GM18867 (cell line): ENCODE data around the gene ITPRIP.

ENCODE experiments used
- ATAC-seq: cut with Tn5 transposase; IDR thresholded peaks from one replicate; pipeline ENCODE4 v1.9.1; 2021; ENCODE audit warnings: mild to moderate bottlenecking, moderate library complexity; ENCODE audit not compliant: unreplicated experiment

Gene ITPRIP

DNA sequence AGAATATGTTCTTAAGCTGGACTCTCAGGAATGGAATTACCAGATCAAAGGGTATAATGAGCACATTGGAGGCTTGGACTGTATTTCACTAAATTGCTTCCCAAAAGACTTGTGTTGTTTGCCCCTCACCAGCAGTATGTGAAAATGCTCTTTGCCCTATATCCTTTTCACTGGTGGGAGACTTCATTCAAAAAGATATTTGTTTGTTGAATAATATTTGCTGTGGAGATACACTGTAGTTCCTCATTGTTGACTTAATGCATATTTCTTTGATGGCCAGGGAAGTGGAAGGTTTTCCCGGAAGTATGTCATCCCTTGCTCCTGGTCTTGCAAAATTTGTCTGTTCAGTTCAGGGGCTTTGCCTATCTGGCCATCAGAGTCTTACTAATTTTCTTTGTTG, 49.9 kb downstream of the ITPRIP start:
- ATAC-seq, result no peak

DNA sequence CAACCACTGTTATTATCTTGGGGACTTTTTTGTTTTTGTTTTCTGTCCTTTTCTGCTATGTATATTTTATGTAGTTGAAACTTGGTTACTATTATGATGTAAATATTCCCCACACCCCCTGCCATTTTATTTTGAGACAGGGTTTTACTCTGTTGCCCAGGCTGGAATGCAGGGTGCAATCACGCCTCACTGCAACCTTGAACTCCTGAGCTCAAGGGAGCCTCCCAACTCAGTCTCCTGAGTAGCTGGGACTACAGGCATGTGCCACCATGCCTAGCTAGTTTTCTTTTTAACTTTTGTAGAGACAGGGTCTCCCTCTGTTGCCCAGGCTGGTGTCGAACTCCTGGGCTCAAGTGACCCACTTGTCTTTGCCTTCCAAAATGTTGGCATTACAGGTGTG, 51.3 kb downstream of the ITPRIP start:
- no peak for ATAC-seq

DNA sequence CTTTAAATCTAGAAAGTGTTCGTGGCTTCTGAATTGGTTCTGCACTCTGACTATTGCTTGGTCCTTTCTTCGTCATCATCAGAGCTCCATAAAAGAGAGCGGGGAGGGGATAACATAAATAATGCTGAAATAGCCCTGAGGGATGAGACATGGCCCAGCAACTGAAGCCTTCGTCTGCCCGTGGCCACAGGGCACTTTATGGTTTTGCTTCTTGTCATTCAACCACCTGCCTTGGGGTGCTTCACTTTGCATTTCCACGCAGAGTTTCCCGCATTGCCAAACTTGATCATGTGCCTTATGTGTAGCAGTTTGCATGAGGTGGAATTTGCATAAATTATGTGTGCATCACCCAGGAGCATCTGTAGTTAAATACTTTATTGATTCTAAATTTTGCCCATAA, 53.4 kb downstream of the ITPRIP start:
- ATAC-seq, result no peak

DNA sequence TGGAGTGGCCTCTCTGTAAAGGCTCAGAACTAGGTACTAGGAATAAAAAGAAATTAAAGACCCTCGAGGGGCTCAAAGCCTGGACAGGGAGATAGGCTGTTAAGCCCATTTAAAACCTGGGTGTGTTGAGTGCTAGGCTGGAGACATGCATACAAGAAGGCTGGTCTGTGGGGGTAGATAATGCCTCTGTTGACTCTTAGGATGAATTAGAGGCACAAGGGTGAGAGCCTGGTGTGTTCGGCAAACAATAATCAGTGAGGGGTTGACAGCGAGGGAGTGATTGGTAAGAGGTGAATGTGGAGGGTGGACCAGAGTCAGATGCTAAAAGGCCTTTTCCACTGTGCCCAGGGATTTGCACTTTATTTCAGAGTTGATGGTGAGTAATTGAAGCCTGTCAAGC, 56.6 kb downstream of the ITPRIP start:
- no peak for ATAC-seq

DNA sequence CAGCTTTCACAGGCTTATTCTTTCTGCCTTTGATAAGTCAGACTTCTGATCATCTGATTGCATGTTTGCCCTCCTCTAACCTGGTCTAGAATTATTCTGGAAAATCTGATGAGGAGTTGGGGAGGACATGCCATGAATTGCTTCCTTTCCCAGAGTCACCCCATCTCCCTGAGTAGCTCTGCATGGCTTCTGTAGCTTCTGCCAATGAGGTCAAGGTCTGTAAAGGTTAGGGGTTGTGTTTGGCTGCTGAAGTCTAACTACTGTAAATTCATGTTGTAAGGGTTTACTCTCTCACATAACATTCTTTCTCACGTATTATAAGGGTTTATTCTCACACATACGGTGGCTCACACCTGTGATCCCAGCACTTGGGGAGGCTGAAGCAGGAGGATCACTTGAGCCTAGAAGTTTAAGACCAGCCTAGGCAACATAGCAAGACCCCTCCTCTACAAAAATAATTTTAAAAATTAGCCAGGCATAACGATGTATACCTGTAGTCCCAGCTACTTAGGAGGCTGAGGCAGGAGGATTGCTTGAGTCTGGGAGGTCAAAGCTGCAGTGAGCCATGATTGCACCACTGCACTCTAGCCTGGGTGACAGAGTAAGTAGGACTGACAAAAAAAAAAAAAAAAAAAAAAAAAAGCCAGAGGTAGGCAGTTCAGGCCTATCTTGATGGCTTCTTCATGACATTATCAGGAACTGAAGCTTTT, 58.6 kb downstream of the ITPRIP start:
- ATAC-seq, result no peak

DNA sequence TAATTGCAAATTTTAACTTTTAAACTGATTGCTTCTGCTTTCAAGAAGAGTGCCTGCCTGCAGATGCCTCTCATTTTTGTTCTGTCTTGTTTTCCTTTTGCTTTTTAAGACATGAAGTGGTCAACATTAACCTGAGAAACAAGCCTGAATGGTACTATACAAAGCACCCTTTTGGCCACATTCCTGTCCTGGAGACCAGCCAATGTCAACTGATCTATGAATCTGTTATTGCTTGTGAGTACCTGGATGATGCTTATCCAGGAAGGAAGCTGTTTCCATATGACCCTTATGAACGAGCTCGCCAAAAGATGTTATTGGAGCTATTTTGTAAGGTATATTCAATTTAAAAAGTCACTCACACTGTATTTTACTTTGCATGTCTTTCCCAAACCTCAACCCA, 60.5 kb downstream of the ITPRIP start:
- ATAC-seq, result no peak

DNA sequence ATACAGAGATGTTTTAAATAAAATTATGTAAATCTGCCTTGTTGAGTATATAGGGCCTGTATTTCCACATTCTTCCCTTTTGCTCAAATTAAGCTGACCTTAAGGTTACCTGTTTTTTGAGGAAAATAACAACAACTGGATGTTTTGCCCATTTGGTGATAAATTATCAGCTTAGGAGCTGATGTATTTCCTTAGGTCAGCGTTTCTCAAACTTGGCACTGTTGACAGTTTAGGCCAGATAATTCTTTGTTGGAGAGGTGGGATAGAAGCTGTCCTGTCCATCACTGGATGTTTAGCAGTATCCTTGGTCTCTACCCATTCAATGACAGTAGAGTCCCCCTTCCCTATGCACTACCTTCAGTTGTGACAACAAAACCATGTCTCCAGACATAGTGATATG, 62.1 kb downstream of the ITPRIP start:
- no peak for ATAC-seq

DNA sequence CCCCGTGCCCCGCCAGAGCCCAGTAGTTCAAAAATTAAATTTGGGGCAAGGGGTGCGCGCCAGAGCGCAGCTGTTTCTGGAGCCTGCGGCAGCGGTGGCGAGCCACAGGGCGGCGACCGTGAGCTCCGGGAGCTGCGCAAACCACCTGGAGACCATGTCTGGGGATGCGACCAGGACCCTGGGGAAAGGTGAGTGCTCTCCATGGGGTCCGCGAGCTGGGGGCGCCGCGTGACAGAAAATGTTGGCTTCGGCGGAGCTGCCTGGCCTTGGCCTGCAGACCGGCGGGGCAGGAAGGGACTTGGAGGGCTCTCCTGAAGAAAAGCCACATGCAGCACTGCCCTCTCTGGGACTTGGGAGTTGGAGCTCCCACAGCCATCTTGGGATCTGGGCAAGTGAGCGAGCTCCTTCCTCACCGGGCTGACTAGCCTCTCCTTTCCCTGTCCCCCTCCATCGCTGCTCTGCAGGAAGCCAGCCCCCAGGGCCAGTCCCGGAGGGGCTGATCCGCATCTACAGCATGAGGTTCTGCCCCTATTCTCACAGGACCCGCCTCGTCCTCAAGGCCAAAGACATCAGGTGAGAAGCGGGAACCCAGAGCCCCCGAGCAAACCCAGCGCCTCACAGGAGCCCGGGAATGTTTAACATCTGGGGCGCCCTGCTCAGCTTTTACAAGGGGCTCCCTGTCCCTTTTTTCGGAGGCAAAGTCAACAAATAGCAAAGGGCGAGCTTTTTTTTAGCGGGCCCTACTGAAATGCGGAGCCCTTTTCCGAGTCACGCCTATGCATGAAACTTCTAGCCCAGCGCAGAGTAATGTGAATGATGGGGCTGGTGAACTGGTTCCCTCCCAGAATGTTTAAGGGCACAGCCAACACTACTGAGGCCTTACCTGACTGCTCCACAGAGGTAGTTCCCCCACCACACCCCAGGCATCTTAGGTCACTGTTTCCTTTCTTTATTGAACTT, 63.2 kb downstream of the ITPRIP start:
- no peak for ATAC-seq

DNA sequence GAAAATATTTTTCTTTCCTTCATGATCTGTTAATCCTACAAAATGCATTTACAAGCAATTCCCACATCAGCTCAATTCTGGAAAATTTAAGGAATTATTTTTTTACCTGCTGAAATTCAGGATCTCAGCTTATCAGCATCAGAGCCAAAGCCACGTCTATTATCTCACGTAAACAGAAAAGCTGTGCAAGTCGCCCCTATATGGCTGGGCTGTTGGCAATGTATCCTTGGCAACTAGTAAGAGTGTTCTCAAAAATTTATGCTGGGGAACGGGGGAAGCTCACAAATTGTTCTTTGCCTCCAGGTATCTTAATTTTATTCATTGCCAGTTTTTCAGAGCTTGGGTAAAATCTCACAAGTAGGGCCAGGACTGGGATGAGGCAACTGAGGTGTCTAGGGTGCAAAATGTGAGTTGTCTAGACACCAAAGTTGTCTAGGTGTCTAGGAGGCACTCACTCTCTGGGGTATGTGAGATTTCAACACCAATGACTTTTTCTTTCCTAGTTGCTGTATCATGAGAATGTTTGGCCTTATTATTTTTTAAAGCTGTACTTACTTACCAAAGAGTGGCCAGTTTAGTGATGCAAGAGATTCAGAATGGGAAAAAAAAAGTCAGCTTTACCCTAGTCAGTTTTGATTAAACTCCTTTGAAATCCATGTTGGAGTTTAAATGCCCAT, 64.2 kb downstream of the ITPRIP start:
- no peak for ATAC-seq

DNA sequence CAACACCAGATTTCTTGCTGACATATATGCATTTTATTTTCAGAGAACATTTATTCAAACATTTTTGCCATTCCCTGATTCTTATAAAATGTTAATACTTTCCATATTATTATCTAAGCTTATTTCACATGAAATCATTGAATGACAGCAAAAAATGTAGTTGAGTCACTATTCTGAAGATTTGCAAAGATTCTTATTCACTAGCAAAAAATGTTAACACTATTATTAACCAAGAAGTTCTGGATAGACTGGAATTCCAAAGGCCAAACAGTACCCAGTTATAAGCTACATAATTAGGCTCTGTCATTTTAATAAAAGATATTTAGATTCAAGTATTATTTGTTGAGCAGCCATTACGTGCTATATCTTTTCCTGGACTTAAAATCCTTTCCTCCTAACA, 65.0 kb downstream of the ITPRIP start:
- ATAC-seq, result no peak

DNA sequence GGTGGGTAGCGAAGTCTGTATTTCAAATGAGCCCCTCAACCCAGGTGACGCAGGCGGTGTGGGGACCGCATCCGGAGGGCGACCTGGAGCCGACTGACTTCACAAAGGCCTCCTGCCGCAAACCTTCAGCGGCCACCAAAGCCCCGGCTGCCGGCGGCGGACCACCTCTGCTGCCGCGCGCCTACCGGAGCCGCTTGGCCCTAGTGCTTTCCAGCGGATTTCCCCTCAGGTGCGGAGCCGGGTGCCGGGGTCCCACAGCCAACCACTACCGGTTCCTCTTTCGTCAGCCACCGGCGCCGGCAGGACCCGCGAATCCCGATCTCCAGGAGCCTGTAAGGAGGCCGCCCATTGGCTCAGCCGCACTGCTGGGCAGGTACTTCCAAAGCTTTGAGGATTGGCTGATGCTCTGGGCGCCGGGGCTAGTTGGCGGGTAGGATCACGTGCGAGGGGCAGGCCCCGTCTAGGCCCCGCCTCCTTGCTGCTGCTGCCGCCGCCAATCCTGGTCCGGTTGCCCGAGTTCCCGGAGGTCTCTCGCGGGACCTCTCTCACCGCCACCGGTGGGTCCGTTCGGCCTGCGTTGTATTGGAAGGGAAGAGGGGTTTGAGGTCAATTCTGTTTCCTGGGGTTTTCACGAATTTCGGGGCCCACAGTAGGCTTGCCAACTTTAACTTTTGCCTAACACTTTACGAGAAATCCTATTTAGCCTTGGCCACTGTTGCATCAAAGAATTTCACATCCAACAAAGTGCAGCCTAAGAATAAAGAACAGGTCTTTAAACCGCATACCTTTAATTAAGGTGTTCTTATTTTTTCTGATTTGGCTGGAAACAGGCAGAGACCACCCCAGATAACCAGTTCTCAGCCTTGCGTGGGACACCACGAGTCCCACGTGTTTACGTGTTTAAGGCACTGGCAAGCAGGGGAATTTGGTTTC, 69.3 kb downstream of the ITPRIP start, which contains the start of gene GSTO2:
GSTO2 (plus strand) TSS at position 472 of the 933 bp plus-strand sequence. CDS start 5,732 bp downstream, outside the sequence.
- peak; percentile 97 for ATAC-seq

DNA sequence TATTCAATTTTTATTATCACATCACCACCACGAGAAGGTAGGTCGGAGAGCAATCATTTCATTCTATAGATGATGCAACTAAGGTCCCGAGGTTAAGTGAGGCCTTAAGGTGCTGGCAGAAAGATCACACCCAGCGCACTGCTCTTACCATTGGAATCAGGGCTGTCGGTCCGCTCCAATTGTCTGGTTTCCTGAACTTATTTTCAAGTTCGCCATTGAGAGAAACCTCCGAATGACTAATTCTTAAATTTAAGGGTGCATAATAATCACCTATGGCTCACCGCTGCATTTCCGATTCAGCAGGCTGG, 69.9 kb downstream of the ITPRIP start:
- ATAC-seq, result no peak

DNA sequence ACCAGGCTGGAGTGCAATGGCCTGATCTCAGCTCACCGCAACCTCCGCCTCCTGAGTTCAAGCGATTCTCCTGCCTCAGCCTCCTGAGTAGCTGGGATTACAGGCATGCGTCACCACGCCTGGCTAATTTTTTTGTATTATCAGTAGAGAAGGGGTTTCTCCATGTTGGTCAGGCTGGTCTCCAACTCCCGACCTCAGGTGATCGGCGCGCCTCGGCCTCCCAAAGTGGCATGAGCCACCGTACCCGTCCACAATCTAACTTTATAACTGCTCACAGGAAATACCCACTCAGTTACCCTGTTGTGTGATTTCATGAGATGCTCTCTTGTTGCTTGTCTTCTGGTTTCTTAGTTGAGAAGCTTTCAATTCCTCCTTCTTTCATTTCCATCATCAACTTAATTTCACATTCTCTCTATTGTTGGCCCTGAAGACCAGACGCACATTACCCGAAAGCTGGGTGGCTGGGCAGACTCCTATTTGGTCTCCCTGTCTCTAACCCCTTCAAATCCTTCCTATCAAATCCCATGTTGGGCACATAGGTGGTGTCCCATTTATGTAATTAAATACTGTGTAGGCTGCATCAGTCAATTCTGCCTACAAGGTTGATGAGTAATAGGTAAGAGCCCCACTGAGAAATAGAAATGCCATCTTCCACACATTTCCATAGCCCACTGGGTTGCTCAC, 70.4 kb downstream of the ITPRIP start:
- ATAC-seq, result no peak

DNA sequence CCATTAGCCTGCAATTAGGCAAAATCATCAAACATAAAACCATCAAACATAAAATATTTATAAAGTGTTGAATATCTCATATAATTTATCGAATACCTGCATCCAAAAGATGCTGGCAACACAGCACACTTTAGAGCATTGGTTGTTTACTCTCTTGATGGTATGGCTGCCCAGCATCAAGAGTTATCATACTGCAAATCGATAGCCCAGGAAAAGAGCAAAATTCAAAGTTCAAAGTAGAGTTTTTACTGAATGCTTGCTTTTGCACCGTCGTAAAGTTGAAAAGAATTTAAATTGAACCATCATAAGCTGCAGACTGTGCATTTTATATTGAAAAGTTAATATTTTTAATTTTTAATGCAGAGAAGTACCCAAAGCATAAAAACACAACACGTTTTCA, 73.5 kb downstream of the ITPRIP start:
- ATAC-seq, result no peak

DNA sequence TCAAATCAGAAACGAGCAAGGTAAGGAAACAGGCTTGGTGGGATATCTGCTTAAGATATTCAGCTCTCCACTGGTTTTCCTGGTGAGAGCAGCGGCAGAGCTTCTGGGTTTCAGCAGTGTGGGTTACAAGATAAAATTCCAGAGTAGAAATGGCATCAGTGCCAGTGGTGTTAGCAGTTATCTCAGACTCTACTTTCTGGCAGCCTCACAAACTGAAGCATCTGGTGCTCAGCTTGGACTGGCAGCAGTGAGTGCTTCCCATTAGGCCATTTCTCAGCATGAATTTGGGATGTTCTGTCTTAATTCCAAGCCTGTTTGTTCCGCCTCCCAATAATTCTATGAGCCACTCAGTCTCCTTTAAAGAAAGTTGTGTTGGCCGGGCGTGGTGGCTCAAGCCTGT, 76.2 kb downstream of the ITPRIP start:
- no peak for ATAC-seq

DNA sequence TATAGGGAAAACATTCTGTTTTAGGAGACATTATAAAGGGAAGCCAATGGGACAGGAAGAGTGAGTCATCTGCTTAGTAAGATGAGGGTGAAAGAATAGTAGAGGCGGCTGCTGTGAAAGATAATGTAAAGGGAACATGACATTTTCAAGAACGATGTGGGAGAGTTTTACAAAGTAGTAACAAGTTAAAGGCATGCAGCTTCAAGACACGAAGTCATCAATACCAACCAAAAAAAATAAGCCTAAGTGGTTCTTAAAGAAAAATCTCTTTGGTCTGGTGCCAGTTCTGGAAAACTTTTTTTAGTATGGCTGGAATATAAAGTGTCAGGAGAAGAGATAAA, 77.5 kb downstream of the ITPRIP start:
- ATAC-seq, result no peak

DNA sequence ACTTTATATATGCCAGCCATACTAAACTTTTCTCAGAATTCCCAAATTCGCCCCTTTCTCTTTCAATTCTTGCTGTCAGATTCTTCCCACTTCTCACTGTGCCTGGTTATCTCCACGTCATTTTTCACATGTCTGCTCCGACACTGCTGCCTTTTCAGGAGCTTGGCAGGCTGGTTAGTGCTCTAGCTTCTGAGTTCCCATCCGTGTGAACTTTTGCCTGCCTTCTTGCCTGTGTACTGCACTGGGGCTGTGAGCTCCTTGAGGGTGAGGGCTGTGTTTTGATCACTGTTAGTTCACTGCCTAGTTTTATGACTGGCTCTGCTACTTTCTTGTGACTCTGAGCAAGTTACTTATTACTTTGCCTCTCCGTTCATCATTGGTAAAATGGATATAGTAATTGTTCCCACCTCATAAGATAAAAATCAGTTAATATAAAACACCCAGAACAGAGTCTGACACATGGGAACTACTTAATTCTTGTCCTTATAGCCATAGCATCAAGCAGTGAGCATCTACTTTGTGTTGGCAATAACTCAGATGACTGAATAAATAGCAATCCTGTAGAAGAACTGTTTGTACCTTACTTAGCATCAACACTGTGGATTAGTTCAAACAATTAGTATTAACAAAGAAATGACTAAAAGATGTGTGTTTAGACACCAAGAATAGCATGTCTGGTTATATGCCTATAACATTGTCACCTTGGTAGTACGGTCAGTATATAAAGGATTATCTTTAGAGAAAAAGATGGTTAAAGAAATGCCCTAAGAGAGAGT, 78.1 kb downstream of the ITPRIP start:
- no peak for ATAC-seq
